ENCODE results near the gene CABLES1.
"Not testable (repeated sequence)": the region's sequence is repeated elsewhere in the genome, so short reads cannot be mapped to it uniquely, and the experiment has no call there.

Gene CABLES1

DNA sequence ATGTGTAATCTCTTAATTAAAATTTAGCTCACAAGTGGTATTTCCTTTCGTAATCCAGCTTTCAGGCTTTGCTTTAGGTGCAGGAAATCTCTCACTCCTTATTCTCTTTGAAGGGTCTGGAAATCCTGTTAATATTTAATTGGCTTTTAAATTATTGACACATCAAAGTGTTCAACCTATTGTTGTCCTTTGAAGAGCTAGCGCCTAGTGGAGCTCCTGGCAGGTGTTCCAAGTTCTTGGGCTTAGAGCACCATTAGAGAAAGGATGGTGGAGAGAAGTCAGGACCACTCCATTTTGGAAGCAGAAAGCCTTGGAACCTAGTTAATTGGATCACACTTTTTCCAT lies 92.4 kb downstream of the CABLES1 start:
- DNase-seq, result no peak

DNA sequence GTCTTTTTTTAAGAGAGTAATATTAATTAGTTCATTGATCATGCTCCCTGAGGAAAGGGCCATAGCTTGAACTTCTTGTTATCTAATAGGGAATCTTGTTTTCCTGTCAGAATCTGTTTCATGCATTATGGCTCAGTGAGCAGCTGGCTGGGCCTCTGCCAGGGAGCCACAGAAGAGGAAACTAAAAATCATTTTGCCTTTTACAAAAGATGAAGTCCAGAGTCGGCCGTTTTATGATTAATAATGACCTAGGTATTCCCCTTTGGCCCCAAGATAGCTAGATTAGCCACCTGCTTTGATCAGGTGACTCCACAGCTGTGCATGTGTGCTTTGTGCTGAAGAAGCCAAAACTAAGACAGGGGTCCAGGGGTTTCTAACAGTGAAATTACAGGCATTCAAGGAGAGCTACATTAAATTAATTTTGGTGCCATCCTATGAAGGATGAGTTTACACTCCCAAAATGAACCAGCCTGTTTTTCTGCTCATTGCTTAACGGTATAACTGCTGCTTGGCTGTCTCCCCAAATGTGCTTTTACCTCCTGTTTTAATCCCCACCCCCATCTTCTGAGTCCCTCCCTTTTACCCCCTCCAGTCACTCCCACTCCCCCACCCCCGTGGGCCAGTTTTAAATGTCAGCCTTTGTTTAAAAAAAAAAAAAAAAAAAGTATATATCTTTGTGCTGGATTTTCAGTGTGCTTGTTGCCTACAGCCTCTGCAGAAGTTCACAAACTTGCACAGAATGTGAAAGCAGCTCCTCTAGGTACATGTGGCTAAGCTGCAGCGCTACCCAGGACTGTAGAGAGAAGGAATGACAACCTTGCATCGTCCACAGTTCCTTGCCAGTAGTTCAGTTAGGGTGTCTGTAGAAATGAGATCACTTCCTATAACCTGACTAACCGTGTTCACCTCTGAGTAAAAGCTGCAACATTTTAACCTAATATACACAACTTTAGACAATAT lies 93.1 kb downstream of the CABLES1 start:
- no peak for DNase-seq

DNA sequence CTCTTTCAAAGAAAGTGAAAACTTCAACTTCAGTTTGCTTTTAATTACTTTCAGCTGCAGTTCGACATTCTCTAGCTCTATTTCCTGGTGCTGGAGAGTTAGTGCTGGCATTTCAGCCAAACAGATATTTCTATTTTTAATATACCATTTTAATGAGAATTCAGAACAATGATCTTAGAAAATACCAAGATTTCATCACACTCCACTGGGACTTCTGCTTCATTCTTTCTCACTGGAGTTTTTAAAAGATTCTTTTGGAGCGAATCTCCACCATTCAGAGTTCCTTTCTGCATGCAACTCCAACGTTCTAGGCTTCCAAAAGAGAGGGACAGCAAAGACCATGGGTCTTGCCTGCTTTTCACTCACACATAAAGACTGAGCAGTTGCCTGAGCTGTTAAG lies 94.2 kb downstream of the CABLES1 start:
- no peak for DNase-seq

DNA sequence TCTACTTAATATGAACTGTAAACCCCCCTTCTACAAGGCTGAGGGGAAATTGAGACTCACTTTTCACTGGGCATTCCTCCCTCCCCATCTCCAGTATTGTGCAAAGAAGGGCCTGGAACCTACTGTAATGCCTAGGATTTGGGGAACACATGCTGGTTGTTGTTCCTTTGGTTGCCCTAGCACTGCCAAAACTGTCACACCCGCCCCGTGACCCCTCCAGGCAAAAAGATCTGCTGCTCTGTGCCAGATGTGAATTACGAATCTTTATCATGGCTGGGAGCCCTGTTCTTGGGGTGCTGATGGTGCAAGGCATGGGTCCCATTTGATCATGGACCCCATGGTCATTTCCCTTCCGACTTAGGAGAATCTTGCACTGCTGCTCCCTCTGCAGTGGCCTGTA lies 95.4 kb downstream of the CABLES1 start:
- DNase-seq, result no peak

DNA sequence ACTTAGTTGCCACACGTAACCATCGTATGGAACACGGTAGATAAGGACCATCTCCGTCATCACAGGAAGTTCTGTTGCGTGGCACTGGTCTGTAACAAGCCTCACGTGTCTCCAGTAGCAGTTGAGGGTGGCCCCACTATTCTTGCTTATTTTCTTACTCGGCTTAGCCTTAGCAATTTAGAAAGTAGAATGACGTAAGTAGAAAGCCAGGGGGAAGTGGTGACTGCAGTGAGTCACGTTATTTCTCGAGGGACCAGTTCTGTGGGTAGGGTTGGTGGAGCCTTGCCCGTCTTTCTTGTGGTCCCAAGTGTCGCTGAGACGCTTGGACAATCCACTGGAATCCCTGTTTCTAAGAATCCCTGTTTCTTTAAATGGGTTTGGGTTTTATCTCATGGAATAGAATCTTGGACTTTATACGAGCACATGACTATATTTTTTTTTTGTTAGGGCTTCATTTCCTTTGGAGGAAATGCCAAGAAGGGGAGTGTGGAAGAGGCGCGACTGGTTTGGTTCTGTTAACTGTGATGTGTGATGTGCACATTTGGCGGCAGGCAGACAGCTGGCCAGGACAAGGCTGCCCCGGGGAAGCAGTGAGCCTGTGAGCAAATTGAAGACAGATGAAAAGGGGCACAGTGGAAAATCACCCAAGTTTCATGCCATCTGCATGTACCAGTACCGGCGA lies 96.2 kb downstream of the CABLES1 start:
- DNase-seq, result no peak

DNA sequence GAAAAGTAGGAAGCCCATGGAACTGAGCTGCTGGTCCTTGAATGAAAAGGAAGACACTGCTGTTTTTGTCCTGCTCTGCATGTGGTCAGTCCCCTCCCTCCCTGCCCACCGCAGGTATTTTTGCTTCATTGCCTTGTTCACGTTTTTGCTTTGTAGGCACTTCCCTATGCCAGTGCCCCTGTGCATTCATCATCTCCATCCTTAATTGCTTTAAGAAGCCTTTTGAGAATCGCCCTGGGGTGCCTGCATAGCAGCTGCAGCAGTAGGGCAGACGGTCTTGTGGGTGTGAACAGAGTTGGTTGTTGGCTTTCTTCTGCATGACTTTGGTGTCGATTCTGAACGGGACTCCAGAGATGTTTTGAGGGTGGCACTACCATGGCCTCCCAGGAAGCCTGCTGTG lies 97.0 kb downstream of the CABLES1 start:
- no peak for DNase-seq

DNA sequence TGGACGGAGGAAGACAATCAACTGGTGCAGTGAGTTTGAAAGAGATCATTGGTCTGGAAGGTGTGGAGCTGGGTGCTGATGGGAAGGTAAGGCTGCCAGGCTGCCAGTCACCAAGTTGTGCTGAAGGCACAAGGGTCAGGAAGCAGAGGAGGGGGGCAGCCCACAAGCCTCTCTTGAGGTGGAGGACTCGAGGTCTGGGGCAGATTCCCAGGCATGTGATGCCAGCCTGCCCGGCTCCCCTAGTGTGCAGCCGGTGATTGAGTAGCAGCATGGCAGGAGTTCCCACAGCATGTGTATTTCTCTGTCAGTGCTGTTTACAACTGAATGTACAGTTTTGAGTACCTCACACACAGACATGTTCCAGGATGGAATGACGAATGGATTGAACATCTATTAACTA lies 99.3 kb downstream of the CABLES1 start:
- no peak for DNase-seq

DNA sequence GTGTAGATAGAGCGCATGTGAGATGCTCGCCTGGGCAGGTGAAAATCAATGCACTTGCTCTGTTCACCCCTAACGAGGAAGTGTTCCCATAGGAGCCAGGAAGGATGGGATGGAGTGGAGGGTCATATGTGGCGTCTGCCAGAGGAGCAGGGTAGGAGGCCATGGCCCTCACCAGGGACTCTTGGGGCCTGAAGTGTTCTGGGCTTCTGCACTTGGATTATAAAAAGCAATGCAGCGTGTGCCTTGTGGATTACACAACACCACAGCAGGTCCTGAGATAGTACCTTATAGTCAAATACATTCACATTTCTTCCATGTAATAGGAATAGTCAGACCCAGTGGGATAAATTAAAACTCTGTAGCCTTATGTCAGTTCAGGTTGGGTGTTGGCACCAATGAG lies 100.1 kb downstream of the CABLES1 start:
- DNase-seq, result no peak

DNA sequence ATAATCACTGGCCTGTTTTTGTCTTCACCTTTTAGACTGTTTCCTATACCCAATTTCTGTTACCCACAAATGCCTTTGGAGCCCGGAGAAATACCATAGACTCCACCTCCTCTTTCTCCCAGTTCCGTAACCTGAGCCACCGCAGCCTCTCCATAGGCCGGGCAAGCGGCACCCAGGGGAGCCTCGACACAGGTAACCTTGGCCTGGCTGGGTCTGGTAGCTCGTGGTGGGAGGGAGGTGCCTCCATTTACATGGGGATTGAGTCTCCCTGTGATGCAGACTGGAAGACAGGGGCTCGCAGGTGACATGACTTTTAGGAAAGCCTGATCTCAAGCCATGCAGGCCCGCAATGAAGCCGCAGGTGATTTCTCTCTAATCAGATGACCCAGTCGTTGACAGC lies 100.6 kb downstream of the CABLES1 start:
- DNase-seq, result peak in 1 of 2 experiments; percentile 35

DNA sequence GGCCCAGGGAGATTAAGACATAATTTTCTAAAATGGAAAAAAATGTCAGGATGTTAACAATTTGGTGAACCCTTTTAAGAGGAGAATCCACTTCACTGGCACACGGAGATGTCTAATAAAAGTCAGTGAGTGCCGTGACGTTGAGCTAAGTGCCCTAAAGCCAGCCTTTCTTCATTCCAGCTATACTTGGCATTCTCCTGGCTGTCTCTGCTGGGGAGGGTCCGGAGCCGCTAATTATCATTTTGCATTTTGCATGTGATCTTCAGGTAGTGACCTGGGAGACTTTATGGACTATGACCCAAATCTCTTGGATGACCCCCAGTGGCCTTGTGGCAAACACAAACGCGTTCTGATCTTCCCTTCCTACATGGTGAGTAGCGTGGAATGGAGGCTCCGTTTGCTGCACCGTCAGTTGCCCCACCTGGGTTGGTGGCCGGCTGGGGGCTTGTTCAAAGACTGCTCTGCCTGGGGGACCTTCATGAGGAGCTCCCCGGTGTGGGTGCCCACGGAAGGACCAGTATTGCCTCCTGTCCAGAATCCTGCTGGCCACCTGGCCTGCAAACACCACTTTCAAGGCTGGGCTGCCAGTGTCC lies 101.7 kb downstream of the CABLES1 start:
- DNase-seq, result no peak

DNA sequence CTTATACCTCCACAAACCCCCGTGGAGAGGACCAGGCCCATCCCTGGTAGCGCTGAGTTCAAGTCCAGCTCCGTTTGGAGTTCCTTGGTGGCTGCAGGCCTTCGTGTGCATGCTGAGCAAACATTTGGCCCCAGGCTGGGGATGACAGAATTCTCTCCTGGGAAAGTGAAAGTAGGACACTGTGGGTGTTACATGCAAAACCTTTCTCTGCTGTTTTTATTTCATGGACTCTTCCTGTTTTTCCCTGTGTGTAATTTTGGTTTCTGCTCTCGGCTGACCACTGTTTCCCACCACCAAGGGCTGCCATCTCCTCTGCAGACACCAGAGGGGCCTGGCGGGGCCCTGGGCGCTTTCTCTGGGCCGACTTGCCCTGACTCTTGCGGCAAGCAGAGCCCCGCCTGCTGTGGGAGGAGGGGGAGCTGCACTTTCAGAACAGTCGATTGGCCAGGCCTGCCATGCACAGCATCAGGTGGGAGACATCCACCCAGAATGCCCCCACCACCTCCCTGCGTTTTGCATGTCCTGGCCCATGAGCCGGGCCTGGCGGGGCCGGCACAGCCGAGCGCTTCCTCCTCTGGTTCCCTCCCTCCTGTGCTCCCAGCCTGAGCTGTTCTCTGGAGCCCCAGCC lies 102.4 kb downstream of the CABLES1 start:
- peak; percentile 19 to 63 for DNase-seq

DNA sequence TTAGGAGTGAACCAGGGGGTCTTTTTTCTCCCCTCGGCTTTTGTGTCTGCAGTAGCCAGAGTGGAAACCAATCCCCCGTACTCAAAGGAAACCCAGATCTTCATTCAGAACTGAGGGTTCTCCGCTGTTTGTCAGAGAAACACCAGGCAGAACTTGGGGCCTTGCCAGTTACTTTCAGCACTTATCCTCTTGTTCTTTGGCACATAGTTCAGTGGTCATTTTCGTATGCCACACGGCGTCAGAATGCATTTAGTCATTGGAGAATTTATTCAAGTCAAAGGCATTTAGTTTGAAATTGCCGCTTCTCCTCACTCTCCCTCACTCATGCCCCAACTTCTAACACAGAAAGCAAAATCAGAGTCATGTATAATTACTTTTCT lies 102.9 kb downstream of the CABLES1 start:
- no peak for DNase-seq

DNA sequence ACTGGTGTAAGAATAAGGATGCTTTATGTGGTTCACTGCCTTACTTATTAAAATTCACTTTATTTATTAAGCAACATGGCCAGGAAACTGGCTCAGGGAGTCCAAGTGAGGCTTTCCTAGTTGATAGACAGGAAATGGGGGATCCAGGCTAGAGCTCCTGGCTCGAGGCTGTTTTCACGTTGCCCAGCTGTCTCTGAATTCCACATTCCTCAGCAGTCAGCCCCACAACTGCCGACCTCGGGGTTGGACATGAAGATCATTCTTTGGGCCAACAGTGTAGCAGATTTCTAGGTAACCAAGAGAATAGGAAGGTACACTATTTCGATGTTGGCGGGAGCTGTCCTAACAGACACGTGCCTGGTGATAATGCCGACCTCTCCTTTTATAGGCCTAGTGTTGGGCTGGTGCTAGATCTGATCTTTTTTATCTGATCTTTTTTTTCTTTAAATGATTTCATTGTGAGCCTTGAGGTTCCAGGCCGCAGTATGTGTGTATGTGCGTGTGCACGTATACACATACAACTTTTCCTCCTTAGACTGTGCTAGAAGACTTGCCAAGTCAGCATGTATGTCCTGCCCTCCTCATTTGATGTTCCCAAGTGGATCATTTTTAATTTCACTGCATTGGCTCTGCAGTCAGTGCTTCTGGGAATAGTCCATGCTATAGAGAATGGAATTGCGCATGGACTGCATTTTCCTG lies 103.5 kb downstream of the CABLES1 start:
- no peak for DNase-seq

DNA sequence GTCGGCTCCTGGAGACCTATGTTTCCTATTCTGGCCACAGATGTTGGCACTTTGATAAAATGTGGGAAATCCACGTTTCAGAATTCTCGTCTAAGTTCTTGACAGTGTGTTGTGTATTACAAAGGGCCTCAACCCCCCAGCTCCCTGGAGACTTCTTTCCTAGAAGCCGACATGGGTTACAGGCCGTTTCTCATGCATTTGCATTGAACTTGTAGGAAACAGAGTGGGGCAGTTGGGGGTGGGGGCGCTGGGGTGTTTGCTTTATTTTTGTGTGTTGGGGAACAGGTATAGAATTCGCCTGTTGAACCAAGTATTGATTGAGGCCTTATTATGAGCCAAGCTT lies 104.0 kb downstream of the CABLES1 start:
- DNase-seq, result no peak

DNA sequence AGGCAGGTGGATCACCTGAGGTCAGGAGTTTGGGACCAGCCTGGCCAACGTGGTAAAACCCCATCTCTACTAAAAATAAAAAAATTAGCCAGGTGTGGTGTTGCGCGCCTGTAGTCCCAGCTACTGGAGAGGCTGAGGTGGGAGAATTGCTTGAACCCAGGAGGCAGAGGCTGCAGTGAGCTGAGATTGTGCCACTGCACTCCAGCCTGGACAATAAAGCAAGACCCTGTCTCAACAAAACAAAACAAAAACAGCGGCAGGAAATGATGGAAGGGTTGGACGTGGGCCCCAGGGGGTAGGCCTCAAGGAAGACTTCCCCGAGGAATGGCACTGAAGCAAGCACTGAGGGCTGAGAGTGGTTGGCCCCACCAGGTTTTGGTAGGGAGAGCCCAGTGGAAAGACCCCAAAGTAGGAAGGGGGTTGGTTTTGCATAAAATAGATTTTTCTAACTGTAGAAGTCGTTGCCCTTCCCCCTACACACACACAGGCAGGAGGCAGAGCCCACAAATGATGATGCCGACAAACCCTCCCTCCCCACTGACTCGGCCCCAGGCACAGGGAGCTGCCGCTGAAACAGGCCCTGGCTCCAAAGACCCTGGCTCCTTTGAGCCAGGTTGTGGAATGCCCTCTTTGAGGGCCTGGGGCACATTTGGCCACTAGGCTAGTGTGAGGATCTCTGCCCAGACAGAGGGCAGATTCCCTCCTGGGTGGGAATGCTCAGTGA lies 104.8 kb downstream of the CABLES1 start:
- DNase-seq, result no peak

DNA sequence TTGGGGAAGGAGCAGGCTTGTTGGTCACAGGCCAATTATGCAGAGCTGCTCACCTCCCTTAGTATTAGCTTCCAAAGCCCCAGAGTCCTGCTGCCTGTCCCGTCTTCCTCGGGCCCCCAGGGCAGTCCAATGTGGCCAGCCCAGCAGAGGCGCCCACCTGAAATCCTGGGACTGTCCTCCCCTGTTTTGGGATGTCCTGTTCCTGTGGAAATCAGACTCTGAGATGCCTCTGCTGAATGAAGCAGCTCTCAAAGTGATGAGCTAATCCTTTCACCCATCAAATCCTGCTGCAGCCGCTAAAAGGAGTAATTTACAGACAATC lies 105.3 kb downstream of the CABLES1 start:
- no peak for DNase-seq

DNA sequence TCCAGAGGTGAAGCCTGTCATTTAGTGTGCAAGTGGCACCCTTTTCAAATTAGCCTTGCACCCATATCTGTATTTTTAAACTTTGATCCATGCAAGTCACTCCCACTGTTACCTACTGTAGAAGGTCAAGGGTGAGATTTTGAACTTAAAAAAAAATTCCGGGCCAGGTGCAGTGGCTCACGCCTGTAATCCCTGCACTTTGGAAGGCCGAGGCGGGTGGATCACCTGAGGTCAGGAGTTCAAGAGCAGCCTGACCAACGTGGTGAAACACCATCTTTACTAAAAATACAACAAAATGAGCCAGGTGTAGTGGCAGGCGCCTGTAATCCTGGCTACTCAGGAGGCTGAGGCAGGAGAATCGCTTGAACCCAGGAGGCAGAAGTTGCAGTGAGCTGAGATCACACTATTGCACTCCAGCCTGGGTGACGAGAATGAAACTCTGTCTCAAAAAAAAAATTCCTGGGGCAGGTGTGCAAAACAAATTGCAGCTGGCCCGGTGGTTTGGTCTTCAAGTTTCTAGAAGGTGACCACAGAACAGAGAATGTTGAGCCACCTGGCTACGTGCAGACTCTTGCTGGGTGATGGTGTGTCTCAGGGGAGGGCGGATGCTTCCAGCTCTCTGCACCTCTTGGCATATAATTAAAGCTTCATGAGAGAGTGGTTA lies 106.7 kb downstream of the CABLES1 start:
- not testable (repeated sequence) for DNase-seq

DNA sequence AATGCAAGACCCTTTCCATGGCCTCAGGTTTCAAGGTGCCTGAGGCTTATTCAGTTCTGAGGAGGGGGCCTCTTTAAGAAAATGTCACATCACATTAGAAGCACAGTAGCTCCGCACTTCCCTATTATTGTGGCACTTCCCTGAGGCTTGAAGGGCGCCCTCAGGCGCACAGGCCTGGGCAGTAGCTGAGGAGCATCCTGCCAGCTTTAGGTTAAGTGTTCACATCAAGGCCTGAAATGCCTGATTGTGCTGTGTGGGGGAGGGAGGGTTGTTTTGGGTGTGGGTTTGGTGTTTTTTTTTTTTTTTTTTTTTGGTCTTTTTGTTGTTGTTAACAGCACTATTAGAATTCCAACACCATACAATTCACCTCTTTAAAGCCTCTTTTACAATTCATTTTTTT lies 107.9 kb downstream of the CABLES1 start:
- no peak for DNase-seq

DNA sequence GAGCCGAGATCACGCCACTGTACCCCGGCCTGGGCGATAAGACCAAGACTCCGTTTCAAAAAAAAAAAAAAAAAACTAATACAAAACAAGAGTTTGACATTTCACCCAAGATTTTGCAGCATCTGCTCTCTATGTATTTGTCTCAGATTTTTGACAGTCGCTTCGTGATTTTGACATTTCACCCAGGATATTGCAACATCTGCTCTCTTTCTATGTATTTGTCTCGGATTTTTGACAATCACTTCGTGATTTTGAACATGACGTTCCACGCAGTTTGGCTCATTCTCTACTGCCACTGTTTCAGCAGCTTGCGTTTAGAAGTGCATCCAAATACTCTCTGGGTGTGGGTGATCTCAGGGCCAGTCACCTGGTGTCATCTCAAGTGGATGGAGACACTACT lies 108.5 kb downstream of the CABLES1 start:
- no peak for DNase-seq

DNA sequence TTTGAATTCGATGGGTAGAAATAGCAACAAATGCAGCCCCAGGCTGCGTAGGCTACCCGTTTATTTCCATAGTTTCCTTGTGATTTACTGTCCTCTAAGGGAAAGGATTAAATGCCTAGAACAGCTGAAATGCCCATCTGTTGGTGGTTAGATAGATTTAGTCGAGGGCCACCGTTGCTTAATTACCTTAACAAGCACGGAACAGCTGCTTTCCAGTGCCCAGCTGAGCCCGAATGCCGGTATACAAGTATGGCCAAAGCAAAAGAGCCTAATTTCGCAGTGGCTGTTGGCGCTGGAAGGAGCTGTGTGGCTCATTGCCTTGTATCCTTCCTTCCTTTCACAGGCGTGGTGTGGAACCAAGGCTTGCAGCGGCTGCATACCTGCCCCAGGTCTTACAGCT lies 109.1 kb downstream of the CABLES1 start:
- no peak for DNase-seq

DNA sequence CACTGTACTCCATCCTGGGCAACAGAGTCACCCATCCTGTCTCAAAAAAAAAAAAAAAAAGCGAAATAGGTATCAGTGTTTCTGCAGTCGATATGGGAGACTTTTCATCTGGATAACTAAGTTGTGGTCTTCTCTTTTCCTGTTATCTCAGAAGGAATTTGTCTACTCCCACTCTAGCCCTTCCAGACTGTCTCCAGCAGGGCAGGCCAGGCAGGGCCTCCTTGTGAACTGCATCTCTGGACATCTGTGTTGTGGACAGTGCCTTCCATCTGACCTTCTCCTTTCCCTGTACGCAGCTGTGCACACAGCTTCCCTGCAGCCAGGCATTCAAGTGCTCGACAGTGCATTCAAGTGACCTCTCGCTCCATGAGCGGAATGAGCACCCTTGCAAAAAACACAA lies 110.2 kb downstream of the CABLES1 start:
- no peak for DNase-seq

DNA sequence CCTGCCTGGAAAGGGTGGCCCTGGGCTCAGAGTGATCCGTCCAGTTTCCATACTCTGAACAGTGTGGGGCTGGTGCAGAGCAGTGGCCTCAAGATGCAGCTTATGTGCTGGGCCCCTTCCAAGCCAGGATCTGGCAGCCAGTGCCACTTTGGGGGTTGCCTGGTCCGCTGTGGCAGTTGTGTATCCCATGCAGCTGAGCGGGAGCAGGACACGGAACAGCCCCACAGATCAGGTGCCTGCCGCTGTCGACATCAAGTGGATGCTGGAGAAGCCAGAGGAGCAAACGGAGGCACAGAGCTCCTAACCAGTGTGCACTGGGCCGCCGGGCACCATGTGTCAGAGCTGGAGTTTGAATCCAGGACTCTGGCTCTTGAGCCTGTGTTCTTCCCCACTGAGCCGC lies 112.0 kb downstream of the CABLES1 start:
- DNase-seq, result no peak
